Stimulated activated naive CD8-positive, alpha-beta T cell treated with anti-CD3 and anti-CD28 coated beads, Interleukin-15, amount 100 ng/mL, for 72 hours (primary cell): ENCODE measurements around the gene MEGF10.

Source experiments
- ATAC-seq: fragments of 150-1000 bp; cut with Tn5 transposase; 2 replicates; pipeline ENCODE4 v1.10.0; 2021; ENCODE audit warnings: mild to moderate bottlenecking, moderate library complexity
- DNase-seq, 2 donors: peaks; one replicate each; pipeline ENCODE4 v3.0.0; 2021 to 2022
- H3K27ac Mint-ChIP-seq, 2 donors: one replicate each; pipeline ENCODE4 v1.8.0; 2022; ENCODE audit warnings: mild to moderate bottlenecking in 2 of 2, mixed read lengths in 2 of 2, moderate library complexity in 2 of 2
- H3K27me3 Mint-ChIP-seq: one replicate; pipeline ENCODE4 v1.8.0; 2022; ENCODE audit warnings: mixed read lengths
- H3K4me1 Mint-ChIP-seq: one replicate; pipeline ENCODE4 v1.8.0; 2022; ENCODE audit warnings: mild to moderate bottlenecking, mixed read lengths
- H3K4me3 Mint-ChIP-seq, 2 donors: one replicate each; pipeline ENCODE4 v1.8.0; 2022; ENCODE audit warnings: mild to moderate bottlenecking in 2 of 2, mixed read lengths in 2 of 2, moderate library complexity in 1 of 2
- H3K9me3 Mint-ChIP-seq, 2 donors: one replicate each; pipeline ENCODE4 v1.8.0; 2022; ENCODE audit warnings: mixed read lengths in 2 of 2

MEGF10 gene

DNA sequence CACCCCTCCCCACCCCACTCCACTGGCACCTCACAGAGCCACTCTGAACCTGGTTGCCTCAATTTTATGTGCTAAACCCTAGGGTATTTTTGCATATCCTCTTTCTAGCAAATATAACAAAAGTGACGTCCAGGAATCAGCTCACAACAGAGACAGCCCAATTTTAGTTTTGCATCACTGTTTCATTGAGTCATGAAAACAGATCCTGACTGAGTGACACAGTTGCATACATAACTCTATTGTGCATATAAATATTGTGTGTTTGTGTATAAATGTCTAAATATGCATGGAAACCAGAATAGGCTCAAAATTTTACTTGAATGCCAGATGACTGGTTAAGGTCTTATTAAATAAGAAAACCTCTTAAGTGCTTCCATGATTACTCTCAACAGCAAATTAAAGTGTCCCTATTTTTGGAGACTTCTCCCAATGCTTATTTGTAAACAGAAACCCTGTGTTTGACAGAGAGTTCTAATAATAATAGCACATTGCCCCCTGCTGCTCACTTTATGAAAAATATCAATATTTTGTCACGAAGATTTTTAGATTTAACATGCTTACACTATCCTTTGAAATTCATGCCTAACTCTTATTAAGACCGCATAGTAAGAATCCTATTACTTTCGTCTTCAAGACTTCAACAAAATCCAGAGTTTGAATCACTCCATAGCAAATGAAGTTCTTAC is 151.3 kb downstream of the MEGF10 start:
- Mint-ChIP-seq H3K4me3 (no peak overlapping the region), H3K27ac (no peak overlapping the region), H3K4me1 (no peaks in the 10 kb centered on the region), H3K27me3 (peaks cover 7% of the 10 kb centered on the region), H3K9me3 (no peaks in the 10 kb centered on the region)
- DNase-seq (no peak), ATAC-seq (no peak)

- Mint-ChIP-seq H3K27ac (no peak overlapping the region), H3K4me3 (no peak overlapping the region), H3K27me3 (peaks cover 7% of the 10 kb centered on the region), H3K9me3 (no peaks in the 10 kb centered on the region), H3K4me1 (no peaks in the 10 kb centered on the region)
- ATAC-seq, result no peak
- no peak for DNase-seq
These were observed 153.6 kb downstream of the MEGF10 start for GRCh38 chr5:127444171-127444570.

- ATAC-seq (no peak), DNase-seq (no peak)
- Mint-ChIP-seq H3K9me3 (no peaks in the 10 kb centered on the region), H3K4me1 (no peaks in the 10 kb centered on the region), H3K27me3 (peaks cover 7% of the 10 kb centered on the region), H3K4me3 (no peak overlapping the region), H3K27ac (no peak overlapping the region)
These were observed 154.7 kb downstream of the MEGF10 start for GRCh38 chr5:127445328-127445727.

GRCh38 chr5:127446626-127447025 is 156.0 kb downstream of the MEGF10 start:
- Mint-ChIP-seq H3K9me3 (no peaks in the 10 kb centered on the region), H3K4me1 (no peaks in the 10 kb centered on the region), H3K27me3 (peaks cover 7% of the 10 kb centered on the region), H3K27ac (no peak overlapping the region), H3K4me3 (no peak overlapping the region)
- DNase-seq (no peak), ATAC-seq (no peak)

- Mint-ChIP-seq H3K4me3 (no peak overlapping the region), H3K27ac (no peak overlapping the region), H3K9me3 (no peaks in the 10 kb centered on the region), H3K4me1 (no peaks in the 10 kb centered on the region), H3K27me3 (peaks cover 2% of the 10 kb centered on the region)
- ATAC-seq (no peak), DNase-seq (no peak)
These were observed 157.2 kb downstream of the MEGF10 start for GRCh38 chr5:127447827-127448226.

- ATAC-seq (no peak), DNase-seq (no peak)
- H3K4me1 Mint-ChIP-seq, result no peaks in the 10 kb centered on the region
- no peaks in the 10 kb centered on the region for H3K27me3 Mint-ChIP-seq
- H3K9me3 Mint-ChIP-seq, result no peaks in the 10 kb centered on the region
- H3K27ac Mint-ChIP-seq, result no peak overlapping the region
- H3K4me3 Mint-ChIP-seq, result no peak overlapping the region
These were observed 159.4 kb downstream of the MEGF10 start for GRCh38 chr5:127450046-127450445.

DNA sequence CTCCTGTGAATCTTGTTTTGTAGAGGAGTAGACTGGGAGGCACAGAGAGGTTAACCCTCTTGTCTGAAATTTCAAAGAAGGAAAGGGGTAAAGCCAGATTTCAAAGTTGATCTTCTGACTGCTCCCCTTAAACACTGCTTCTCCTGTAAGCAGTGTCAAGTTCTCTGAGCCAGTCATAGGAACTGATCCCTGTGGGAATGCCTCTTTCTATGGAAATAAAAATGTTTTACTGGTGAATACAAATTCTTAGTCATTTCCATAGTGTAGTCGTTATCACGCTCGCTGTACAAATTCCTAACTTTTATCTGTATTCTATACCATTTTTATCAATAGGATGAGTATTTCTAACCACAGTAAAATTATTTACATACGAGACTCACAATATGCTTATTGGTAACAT is 160.5 kb downstream of the MEGF10 start:
- no peak for DNase-seq
- no peaks in the 10 kb centered on the region for H3K9me3 Mint-ChIP-seq
- ATAC-seq, result no peak
- no peaks in the 10 kb centered on the region for H3K27me3 Mint-ChIP-seq
- no peaks in the 10 kb centered on the region for H3K4me1 Mint-ChIP-seq
- no peak overlapping the region for H3K27ac Mint-ChIP-seq
- H3K4me3 Mint-ChIP-seq, result no peak overlapping the region

DNA sequence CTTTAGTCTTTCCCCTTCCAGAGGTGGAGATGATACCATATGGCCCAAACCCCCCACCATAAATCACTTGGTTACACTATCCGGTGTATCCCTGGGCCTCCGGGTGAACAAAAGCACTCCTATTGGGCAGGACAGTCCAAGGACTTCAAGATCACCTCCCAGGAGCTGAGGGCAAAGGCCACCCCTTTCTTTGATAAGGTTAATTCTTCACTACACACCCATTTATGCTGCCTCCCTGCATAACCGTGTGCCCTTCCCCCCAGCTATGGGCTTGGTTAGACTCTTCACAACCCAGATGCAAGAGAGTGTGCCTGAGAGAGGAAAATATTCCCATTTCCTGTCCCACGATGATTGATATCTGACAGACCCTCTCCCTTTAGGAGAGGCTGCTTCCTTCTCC is 162.0 kb downstream of the MEGF10 start:
- no peak overlapping the region for H3K27ac Mint-ChIP-seq
- ATAC-seq (no peak), DNase-seq (no peak)
- H3K4me3 Mint-ChIP-seq, result no peak overlapping the region
- no peaks in the 10 kb centered on the region for H3K4me1 Mint-ChIP-seq
- H3K27me3 Mint-ChIP-seq, result no peaks in the 10 kb centered on the region
- no peaks in the 10 kb centered on the region for H3K9me3 Mint-ChIP-seq

- H3K4me1 Mint-ChIP-seq, result no peaks in the 10 kb centered on the region
- H3K4me3 Mint-ChIP-seq, result no peak overlapping the region
- H3K9me3 Mint-ChIP-seq, result no peaks in the 10 kb centered on the region
- H3K27me3 Mint-ChIP-seq, result peaks cover 15% of the 10 kb centered on the region
- ATAC-seq, result no peak
- H3K27ac Mint-ChIP-seq, result no peak overlapping the region
- no peak for DNase-seq
These were observed 180.6 kb downstream of the MEGF10 start for GRCh38 chr5:127471211-127471610.

DNA sequence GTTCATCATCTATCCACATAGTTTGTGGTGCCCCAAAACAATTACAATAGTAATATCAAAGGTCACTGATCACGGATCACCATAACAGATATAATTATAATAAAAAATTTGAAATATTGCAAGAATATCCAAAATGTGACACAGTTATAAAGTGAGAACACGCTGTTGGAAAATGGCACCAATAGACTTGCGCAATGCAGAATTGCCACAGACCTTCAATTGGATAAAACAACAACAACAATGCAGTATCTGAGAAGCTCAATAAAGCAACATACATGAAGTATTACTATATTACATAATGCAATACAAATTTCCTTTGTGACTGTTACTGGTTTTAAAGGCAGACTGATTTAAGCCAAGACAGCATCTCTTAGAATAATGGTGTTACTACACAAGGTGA is 182.1 kb downstream of the MEGF10 start:
- ATAC-seq, result no peak
- no peak overlapping the region for H3K27ac Mint-ChIP-seq
- H3K4me1 Mint-ChIP-seq, result no peaks in the 10 kb centered on the region
- no peak overlapping the region for H3K4me3 Mint-ChIP-seq
- no peak for DNase-seq
- no peaks in the 10 kb centered on the region for H3K9me3 Mint-ChIP-seq
- peaks cover 15% of the 10 kb centered on the region for H3K27me3 Mint-ChIP-seq

DNA sequence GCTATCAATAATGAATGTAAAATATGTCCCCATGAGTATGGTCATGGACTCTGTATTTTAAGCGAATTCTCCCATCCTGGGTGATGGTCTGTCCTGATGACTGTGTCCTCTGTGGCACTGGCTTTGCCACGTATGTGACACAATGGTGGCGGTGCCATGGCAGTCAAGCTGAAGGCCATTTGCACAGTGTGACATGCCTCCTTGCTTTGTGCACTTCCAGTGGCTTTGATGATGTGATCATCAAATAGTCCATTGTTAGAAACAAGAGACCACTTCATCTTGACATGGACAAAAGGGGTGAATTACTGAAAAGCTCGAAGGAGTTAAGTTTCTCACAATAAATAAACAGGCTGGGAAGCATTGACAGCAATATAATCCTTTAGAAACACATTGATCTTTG is 195.9 kb downstream of the MEGF10 start:
- Mint-ChIP-seq H3K4me1 (no peaks in the 10 kb centered on the region), H3K27me3 (peaks cover 15% of the 10 kb centered on the region), H3K27ac (no peak overlapping the region), H3K9me3 (no peaks in the 10 kb centered on the region), H3K4me3 (no peak overlapping the region)
- no peak for ATAC-seq
- no peak for DNase-seq

DNA sequence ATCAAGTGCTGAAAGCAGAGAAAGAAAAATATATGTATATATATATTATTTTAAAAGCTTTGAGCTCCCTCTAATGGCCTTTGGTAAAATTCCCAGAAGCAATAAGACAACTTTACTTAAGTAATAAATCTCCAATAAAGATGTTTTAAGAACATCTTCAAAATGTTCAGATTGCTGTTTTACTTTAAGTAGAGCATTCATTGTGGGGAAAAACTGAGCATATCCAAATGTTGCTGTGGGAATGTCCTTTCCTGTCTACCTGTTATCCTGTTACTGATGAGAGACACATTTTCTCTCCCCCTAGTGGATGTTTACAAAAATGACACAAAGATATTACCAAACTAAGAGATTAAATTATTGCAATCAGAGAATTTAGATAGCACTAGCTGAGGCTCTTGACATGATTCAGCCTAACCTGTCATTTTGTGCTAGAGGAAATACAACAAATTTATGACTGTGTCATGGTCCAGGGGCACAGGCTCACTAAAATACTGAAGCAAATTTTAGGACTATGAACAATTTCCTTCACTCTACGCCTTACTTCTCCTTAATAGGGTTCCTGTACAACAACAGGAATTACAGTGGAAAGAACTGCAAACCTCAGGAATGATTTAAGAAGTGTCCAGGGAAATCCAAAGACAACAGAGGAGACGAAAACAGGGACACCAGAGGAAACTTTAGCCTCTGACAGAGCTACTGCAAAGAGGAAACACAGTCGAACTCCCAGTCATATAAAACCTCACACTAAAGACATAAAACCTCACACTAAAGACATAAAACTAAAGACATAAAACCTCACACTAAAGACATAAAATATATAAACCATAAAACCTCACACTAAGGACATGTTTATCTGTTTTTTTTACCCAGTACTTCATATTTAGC is 202.5 kb downstream of the MEGF10 start:
- H3K27ac Mint-ChIP-seq, result no peak overlapping the region
- DNase-seq (peak in 1 of 2 donors; percentile 5), ATAC-seq (peak; percentile 37)
- H3K4me3 Mint-ChIP-seq, result no peak overlapping the region
- no peaks in the 10 kb centered on the region for H3K4me1 Mint-ChIP-seq
- H3K9me3 Mint-ChIP-seq, result no peaks in the 10 kb centered on the region
- peaks cover 12% of the 10 kb centered on the region for H3K27me3 Mint-ChIP-seq

DNA sequence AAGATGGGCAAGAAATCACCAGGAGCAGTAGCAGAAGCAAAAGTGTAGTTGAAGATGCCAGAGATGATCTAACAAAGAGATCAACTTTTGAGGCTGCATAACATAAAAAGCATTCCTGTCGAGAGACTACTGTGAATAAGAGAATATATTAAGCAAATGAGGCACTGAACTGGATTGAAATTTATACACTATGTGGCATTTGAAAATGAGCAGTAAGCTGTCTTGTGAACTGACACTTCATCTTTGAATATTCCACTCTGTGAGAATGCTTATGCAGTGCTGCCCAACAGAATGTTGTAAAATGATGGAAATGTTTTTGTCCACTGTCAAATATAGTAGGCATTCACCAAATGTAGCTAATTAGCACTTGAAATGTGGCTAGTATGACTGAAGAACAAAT is 208.0 kb downstream of the MEGF10 start:
- no peak overlapping the region for H3K4me3 Mint-ChIP-seq

GRCh38 chr5:127505905-127506304 is 215.3 kb downstream of the MEGF10 start:
- peaks cover 1% of the 10 kb centered on the region for H3K27me3 Mint-ChIP-seq
- H3K9me3 Mint-ChIP-seq, result no peaks in the 10 kb centered on the region
- ATAC-seq (no peak), DNase-seq (no peak)
- no peak overlapping the region for H3K27ac Mint-ChIP-seq
- no peak overlapping the region for H3K4me3 Mint-ChIP-seq
- H3K4me1 Mint-ChIP-seq, result no peaks in the 10 kb centered on the region

More for the DNA sequence above, 208.0 kb downstream of the MEGF10 start:
- ATAC-seq (no peak), DNase-seq (no peak)
- H3K27ac Mint-ChIP-seq, result no peak overlapping the region
- H3K27me3 Mint-ChIP-seq, result no peaks in the 10 kb centered on the region
- no peaks in the 10 kb centered on the region for H3K4me1 Mint-ChIP-seq
- H3K9me3 Mint-ChIP-seq, result no peaks in the 10 kb centered on the region

GRCh38 chr5:127506616-127507015 is 216.0 kb downstream of the MEGF10 start:
- H3K9me3 Mint-ChIP-seq, result no peaks in the 10 kb centered on the region
- H3K4me1 Mint-ChIP-seq, result no peaks in the 10 kb centered on the region
- H3K27ac Mint-ChIP-seq, result no peak overlapping the region
- ATAC-seq (no peak), DNase-seq (no peak)
- H3K27me3 Mint-ChIP-seq, result peaks cover 8% of the 10 kb centered on the region
- no peak overlapping the region for H3K4me3 Mint-ChIP-seq

- no peak overlapping the region for H3K27ac Mint-ChIP-seq
- no peaks in the 10 kb centered on the region for H3K9me3 Mint-ChIP-seq
- no peak overlapping the region for H3K4me3 Mint-ChIP-seq
- DNase-seq, result no peak
- no peak for ATAC-seq
- peaks cover 20% of the 10 kb centered on the region for H3K27me3 Mint-ChIP-seq
- no peaks in the 10 kb centered on the region for H3K4me1 Mint-ChIP-seq
These were observed 218.2 kb downstream of the MEGF10 start for GRCh38 chr5:127508644-127509373.
